Measurements from ENCODE around the gene OR2G2.

Gene OR2G2

GRCh38 chr1:247638781-247639180, 50.6 kb downstream of the OR2G2 start:
- H3K4me3 ChIP-seq (ENCODE audit: low read length): no peak overlapping the region
- no peak for DNase-seq (ENCODE audit: low read depth)
- TF ChIP-seq, protein P1, sequence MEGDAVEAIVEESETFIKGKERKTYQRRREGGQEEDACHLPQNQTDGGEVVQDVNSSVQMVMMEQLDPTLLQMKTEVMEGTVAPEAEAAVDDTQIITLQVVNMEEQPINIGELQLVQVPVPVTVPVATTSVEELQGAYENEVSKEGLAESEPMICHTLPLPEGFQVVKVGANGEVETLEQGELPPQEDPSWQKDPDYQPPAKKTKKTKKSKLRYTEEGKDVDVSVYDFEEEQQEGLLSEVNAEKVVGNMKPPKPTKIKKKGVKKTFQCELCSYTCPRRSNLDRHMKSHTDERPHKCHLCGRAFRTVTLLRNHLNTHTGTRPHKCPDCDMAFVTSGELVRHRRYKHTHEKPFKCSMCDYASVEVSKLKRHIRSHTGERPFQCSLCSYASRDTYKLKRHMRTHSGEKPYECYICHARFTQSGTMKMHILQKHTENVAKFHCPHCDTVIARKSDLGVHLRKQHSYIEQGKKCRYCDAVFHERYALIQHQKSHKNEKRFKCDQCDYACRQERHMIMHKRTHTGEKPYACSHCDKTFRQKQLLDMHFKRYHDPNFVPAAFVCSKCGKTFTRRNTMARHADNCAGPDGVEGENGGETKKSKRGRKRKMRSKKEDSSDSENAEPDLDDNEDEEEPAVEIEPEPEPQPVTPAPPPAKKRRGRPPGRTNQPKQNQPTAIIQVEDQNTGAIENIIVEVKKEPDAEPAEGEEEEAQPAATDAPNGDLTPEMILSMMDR (conservative IDR thresholded peaks at IDR 0.05; ENCODE audit: low read length): no peak

Data from AG10803 (cell line).